Measurements from ENCODE around the gene CGB7. TPM values are rescaled to one million over a fixed set of nuclear protein-coding genes. Genes with fewer than 3 reads are reported as not detected.

The CGB7 gene
- total and polyA plus RNA-seq, 4 experiments from 2014 or later, result not detected

GRCh38 chr19:49009828-49010227 lies 47.7 kb downstream of the CGB7 start:
- H3K27me3 ChIP-seq (ENCODE audit: insufficient read depth, low read length), result no peaks in the 10 kb centered on the region
- H3K36me3 ChIP-seq (ENCODE audit: insufficient read depth, low read length), result peaks cover 24% of the 10 kb centered on the region
- Mint-ChIP-seq H3K27ac (no peak overlapping the region), H3K36me3 (peaks cover 18 to 44% of the 10 kb centered on the region in 2 donors), H3K4me3 (no peak overlapping the region), H3K27me3 (no peaks in the 10 kb centered on the region), H3K9me3 (no peaks in the 10 kb centered on the region), H3K4me1 (no peaks in the 10 kb centered on the region)
- H3K4me3 ChIP-seq (ENCODE audit: low read length in 2 of 2), result no peak overlapping the region
- intact Hi-C loops (cut with micrococcal nuclease), result no loop called here
- POLR2A ChIA-PET (ENCODE audit: partially characterized antibody), result interaction anchor here (0.9 kb wide), 1 partner anchor 9 kb away, joined by 3 read pairs; no protein-coding TSS in a partner anchor
- no peak overlapping the region for H3K27ac ChIP-seq (ENCODE audit: low read depth, low read length)
- no peak for DNase-seq
- no peaks in the 10 kb centered on the region for H3K9me3 ChIP-seq (ENCODE audit: control insufficient read depth in 1 of 2, low read length in 2 of 2)
- CTCF ChIA-PET (ENCODE audit: partially characterized antibody), result interaction anchor here (3.1 to 3.3 kb wide), 2 partner anchors 11 to 16 kb away, joined by 10 to 24 read pairs; partner anchors contain the start of genes GYS1 and RUVBL2
- H3K4me1 ChIP-seq (ENCODE audit: insufficient read depth, low read length), result no peaks in the 10 kb centered on the region

- H3K4me1 Mint-ChIP-seq, result no peaks in the 10 kb centered on the region
- no peak overlapping the region for H3K27ac Mint-ChIP-seq
- no peak for DNase-seq
- no peaks in the 10 kb centered on the region for H3K4me1 ChIP-seq (ENCODE audit: insufficient read depth, low read length)
- no peak overlapping the region for H3K4me3 Mint-ChIP-seq
- H3K36me3 ChIP-seq (ENCODE audit: insufficient read depth, low read length), result peaks cover 17% of the 10 kb centered on the region
- intact Hi-C loops (cut with micrococcal nuclease), result no loop called here
- H3K27me3 Mint-ChIP-seq, result no peaks in the 10 kb centered on the region
- H3K27ac ChIP-seq (ENCODE audit: low read depth, low read length), result no peak overlapping the region
- H3K27me3 ChIP-seq (ENCODE audit: insufficient read depth, low read length), result no peaks in the 10 kb centered on the region
- H3K9me3 Mint-ChIP-seq, result no peaks in the 10 kb centered on the region
- H3K4me3 ChIP-seq (ENCODE audit: low read length in 2 of 2), result no peak overlapping the region
- H3K9me3 ChIP-seq (ENCODE audit: control insufficient read depth in 1 of 2, low read length in 2 of 2), result no peaks in the 10 kb centered on the region
- H3K36me3 Mint-ChIP-seq, result peaks cover 21 to 43% of the 10 kb centered on the region in 2 donors
- POLR2A ChIA-PET (ENCODE audit: partially characterized antibody), result no interaction called here
- CTCF ChIA-PET (ENCODE audit: partially characterized antibody), result no interaction called here
These were observed 50.6 kb downstream of the CGB7 start for GRCh38 chr19:49006905-49007304.

GRCh38 chr19:49004964-49005614 lies 52.5 kb downstream of the CGB7 start:
- no peak for DNase-seq
- intact Hi-C loops (cut with micrococcal nuclease), result no loop called here
- Mint-ChIP-seq H3K27me3 (no peaks in the 10 kb centered on the region), H3K4me3 (no peak overlapping the region), H3K36me3 (peaks cover 12 to 34% of the 10 kb centered on the region in 2 donors), H3K9me3 (no peaks in the 10 kb centered on the region), H3K4me1 (peaks cover 0 to under 1% (median 0%) of the 10 kb centered on the region in 4 donors), H3K27ac (no peak overlapping the region)
- no peak overlapping the region for H3K27ac ChIP-seq (ENCODE audit: low read depth, low read length)
- no peaks in the 10 kb centered on the region for H3K9me3 ChIP-seq (ENCODE audit: control insufficient read depth in 1 of 2, low read length in 2 of 2)
- ChIA-PET POLR2A (ENCODE audit: partially characterized antibody) (no interaction called here), CTCF (ENCODE audit: partially characterized antibody) (no interaction called here)
- peaks cover 11% of the 10 kb centered on the region for H3K36me3 ChIP-seq (ENCODE audit: insufficient read depth, low read length)
- H3K4me1 ChIP-seq (ENCODE audit: insufficient read depth, low read length), result no peaks in the 10 kb centered on the region
- H3K27me3 ChIP-seq (ENCODE audit: insufficient read depth, low read length), result no peaks in the 10 kb centered on the region
- no peak overlapping the region for H3K4me3 ChIP-seq (ENCODE audit: low read length in 2 of 2)

Small RNA genes within 50 kb of the gene (microRNA-seq; reads per million reads assigned to microRNA genes)
- gene MIR6798 (ENCODE audit: borderline microRNAs expressed, borderline number of aligned reads, borderline replicate concordance), result not detected

Other genes starting within 250 kb of the CGB7 start
- gene BCAT2, start 246.7 kb downstream of the CGB7 start, total RNA-seq, result 10 to 100 TPM; 25.9 to 30.1 TPM
- 10 to 100 TPM; 19.0 to 28.8 TPM for gene BCAT2, start 246.7 kb downstream of the CGB7 start, polyA plus RNA-seq
- under 1 TPM; 0.35 to 0.75 TPM for gene HSD17B14, start 221.3 kb downstream of the CGB7 start, total RNA-seq
- 1 to 10 TPM in 1 of 2 donors, under 1 TPM in 1; 0.32 to 1.1 TPM for gene HSD17B14, start 221.3 kb downstream of the CGB7 start, polyA plus RNA-seq
- gene PLEKHA4, start 189.1 kb downstream of the CGB7 start, total RNA-seq, result 1 to 10 TPM; 2.8 to 6.6 TPM
- gene PLEKHA4, start 189.1 kb downstream of the CGB7 start, polyA plus RNA-seq, result 1 to 10 TPM; 2.3 to 7.5 TPM
- 10 to 100 TPM; 67.0 to 69.8 TPM for gene PPP1R15A, start 185.3 kb downstream of the CGB7 start, total RNA-seq
- gene PPP1R15A, start 185.3 kb downstream of the CGB7 start, polyA plus RNA-seq, result 10 to 100 TPM; 79.6 to 83.3 TPM
- not detected for gene TULP2, start 159.0 kb downstream of the CGB7 start, total RNA-seq
- not detected for gene TULP2, start 159.0 kb downstream of the CGB7 start, polyA plus RNA-seq
- gene NUCB1, start 157.4 kb downstream of the CGB7 start, total RNA-seq, result 100 to 1,000 TPM; 132 to 145 TPM
- 100 to 1,000 TPM in 1 of 2 donors, 10 to 100 TPM in 1; 65.3 to 126 TPM for gene NUCB1, start 157.4 kb downstream of the CGB7 start, polyA plus RNA-seq
- gene DHDH, start 124.0 kb downstream of the CGB7 start, total RNA-seq, result 1 to 10 TPM; 1.2 to 1.6 TPM
- 1 to 10 TPM in 1 of 2 donors, under 1 TPM in 1; 0.60 to 1.2 TPM for gene DHDH, start 124.0 kb downstream of the CGB7 start, polyA plus RNA-seq
- 100 to 1,000 TPM; 173 to 183 TPM for gene BAX, start 102.9 kb downstream of the CGB7 start, total RNA-seq
- 10 to 100 TPM; 56.5 to 66.8 TPM for gene BAX, start 102.9 kb downstream of the CGB7 start, polyA plus RNA-seq
- 1,000 to 10,000 TPM; 1,304 to 1,371 TPM for gene FTL, start 92.4 kb downstream of the CGB7 start, total RNA-seq
- gene FTL, start 92.4 kb downstream of the CGB7 start, polyA plus RNA-seq, result 1,000 to 10,000 TPM; 3,537 to 4,474 TPM
- 10 to 100 TPM; 56.2 to 56.4 TPM for gene GYS1, start 64.4 kb downstream of the CGB7 start, total RNA-seq
- gene GYS1, start 64.4 kb downstream of the CGB7 start, polyA plus RNA-seq, result 10 to 100 TPM; 30.6 to 31.4 TPM
- gene RUVBL2, start 63.9 kb downstream of the CGB7 start, total RNA-seq, result 10 to 100 TPM; 27.9 to 28.5 TPM
- gene RUVBL2, start 63.9 kb downstream of the CGB7 start, polyA plus RNA-seq, result 10 to 100 TPM; 48.6 to 51.9 TPM
- not detected for gene LHB, start 40.7 kb downstream of the CGB7 start, total RNA-seq
- gene LHB, start 40.7 kb downstream of the CGB7 start, polyA plus RNA-seq, result under 1 TPM in 1 of 2 donors, not detected in 1; 0.49 TPM
- not detected for gene CGB3, start 33.4 kb downstream of the CGB7 start, total RNA-seq
- not detected for gene CGB3, start 33.4 kb downstream of the CGB7 start, polyA plus RNA-seq
- gene CGB2, start 25.9 kb downstream of the CGB7 start, total RNA-seq, result not detected
- not detected for gene CGB2, start 25.9 kb downstream of the CGB7 start, polyA plus RNA-seq
- not detected for gene CGB1, start 20.9 kb downstream of the CGB7 start, total RNA-seq
- gene CGB1, start 20.9 kb downstream of the CGB7 start, polyA plus RNA-seq, result not detected
- not detected for gene CGB5, start 13.9 kb downstream of the CGB7 start, total RNA-seq
- not detected for gene CGB5, start 13.9 kb downstream of the CGB7 start, polyA plus RNA-seq
- not detected for gene CGB8, start 8.6 kb downstream of the CGB7 start, total RNA-seq
- not detected for gene CGB8, start 8.6 kb downstream of the CGB7 start, polyA plus RNA-seq
- gene NTF4, start 7.1 kb upstream of the CGB7 start, total RNA-seq, result not detected
- gene NTF4, start 7.1 kb upstream of the CGB7 start, polyA plus RNA-seq, result not detected
- gene KCNA7, start 14.9 kb upstream of the CGB7 start, total RNA-seq, result not detected
- gene KCNA7, start 14.9 kb upstream of the CGB7 start, polyA plus RNA-seq, result not detected
- 100 to 1,000 TPM; 675 to 689 TPM for gene SNRNP70, start 27.7 kb upstream of the CGB7 start, total RNA-seq
- gene SNRNP70, start 27.7 kb upstream of the CGB7 start, polyA plus RNA-seq, result 10 to 100 TPM; 31.5 to 55.2 TPM
- 10 to 100 TPM; 17.7 to 18.6 TPM for gene LIN7B, start 56.6 kb upstream of the CGB7 start, total RNA-seq
- gene LIN7B, start 56.6 kb upstream of the CGB7 start, polyA plus RNA-seq, result 1 to 10 TPM; 4.4 to 5.3 TPM
- 1 to 10 TPM; 1.7 to 1.9 TPM for gene C19orf73, start 61.4 kb upstream of the CGB7 start, total RNA-seq
- 1 to 10 TPM; 1.9 to 3.7 TPM for gene C19orf73, start 61.4 kb upstream of the CGB7 start, polyA plus RNA-seq
- gene PPFIA3, start 61.8 kb upstream of the CGB7 start, total RNA-seq, result 1 to 10 TPM; 4.0 to 4.5 TPM
- gene PPFIA3, start 61.8 kb upstream of the CGB7 start, polyA plus RNA-seq, result under 1 TPM; 0.27 to 0.68 TPM
- not detected for gene HRC, start 97.6 kb upstream of the CGB7 start, total RNA-seq
- gene HRC, start 97.6 kb upstream of the CGB7 start, polyA plus RNA-seq, result not detected
- gene TRPM4, start 100.0 kb upstream of the CGB7 start, total RNA-seq, result under 1 TPM in 1 of 2 experiments, not detected in 1; 0.41 TPM
- not detected for gene TRPM4, start 100.0 kb upstream of the CGB7 start, polyA plus RNA-seq

Data from CD4-positive, alpha-beta memory T cell (primary cell).